Vagina (tissue), 2 donors: ENCODE results near the gene SEPHS2. TPM values are rescaled to one million over a fixed set of nuclear protein-coding genes. Genes with fewer than 3 reads are reported as not detected.
A peak's percentile ranks its signal among the peaks of the same experiment; 100 is the strongest.

Experiments
- DNase-seq, 2 donors: peaks; one replicate each; pipeline ENCODE4 v3.0.0-alpha.2; 2017; ENCODE audit errors: extremely low spot score in 2 of 2
- H3K27ac ChIP-seq: fragments of 200-600 bp; sonication (generic); one replicate; pipeline ENCODE4 v1.5.1; 2019
- H3K27me3 ChIP-seq: fragments of 200-600 bp; sonication (generic); one replicate; pipeline ENCODE4 v1.5.1; 2019
- H3K36me3 ChIP-seq, 2 donors: fragments of 200-600 bp; sonication (generic); one replicate each; pipeline ENCODE4 v1.5.1; 2017 to 2019
- H3K4me1 ChIP-seq: fragments of 200-600 bp; sonication (generic); one replicate; pipeline ENCODE4 v1.5.1; 2019
- H3K4me3 ChIP-seq, 2 donors: fragments of 200-600 bp; sonication (generic); 1 replicate in 1 of 2; 2 replicates in 1 of 2; pipeline ENCODE4 v1.5.1; 2016 to 2019
- H3K9me3 ChIP-seq: fragments of 200-600 bp; sonication (generic); one replicate; pipeline ENCODE4 v1.5.1; 2019
- CTCF ChIP-seq, 3 experiments: fragments of 450-650 bp in 2 of 3; fragments of 200-600 bp in 1 of 3; sonication (generic) in 1 of 3; IDR thresholded peaks; one replicate each; pipeline ENCODE4 v1.5.1; 2017 to 2019; ENCODE audit warnings: antibody characterized with exemption in 3 of 3, mild to moderate bottlenecking in 2 of 3, moderate library complexity in 2 of 3
- POLR2A ChIP-seq, 2 donors: fragments of 450-650 bp; IDR thresholded peaks; one replicate each; pipeline ENCODE4 v1.6.1; 2017; ENCODE audit warnings: antibody characterized with exemption in 2 of 2, mild to moderate bottlenecking in 2 of 2, moderate library complexity in 2 of 2
- POLR2AphosphoS5 ChIP-seq, 2 donors: sonication (generic); formaldehyde crosslinking; IDR thresholded peaks; one replicate each; pipeline ENCODE4 v1.9.0; 2017; ENCODE audit warnings: antibody characterized with exemption in 2 of 2, mild to moderate bottlenecking in 2 of 2, low read depth in 1 of 2; ENCODE audit not compliant: insufficient read depth in 1 of 2
- intact Hi-C: fragments of 100-400 bp; cut with DNase I; formaldehyde crosslinking; loops from one replicate; pipeline ENCODE4 v1.15.1; 2023
- total RNA-seq: library from RNA; depleted of rRNA; stranded (reverse); fragments of >200 nt; gene quantifications from one replicate; pipeline ENCODE4 v1.2.3, GENCODE V29; 2016

Gene SEPHS2
- total RNA-seq, result 28.0 TPM

GRCh38 chr16:30445408-30446202 is at the start of gene SEPHS2:
Gene SEPHS2 (minus strand): TSS chr16:30445874. CDS start chr16:30445727, 147 bp downstream.
- DNase-seq, result peak in 1 of 2 donors; percentile 98
- H3K4me3 ChIP-seq, result peak within 1 kb of the TSS; percentile 79 to 93
- no peaks in the 10 kb centered on the region for H3K27me3 ChIP-seq
- H3K36me3 ChIP-seq, result no peaks in the 10 kb centered on the region
- no peak for TF ChIP-seq CTCF (IDR thresholded peaks at IDR 0.05)
- peak; percentile 95 to 98 for TF ChIP-seq POLR2AphosphoS5 (IDR thresholded peaks at IDR 0.05; ENCODE audit: insufficient read depth in 1 of 2, low read depth in 1 of 2)
- peak in 1 of 2 donors; percentile 84 for TF ChIP-seq POLR2A (IDR thresholded peaks at IDR 0.05)
- intact Hi-C loops, result loop anchor here (10.0 kb wide), 1 partner anchor 89 kb away; the partner anchor contains the start of gene ZNF747
- H3K27ac ChIP-seq, result peak within 1 kb of the TSS; percentile 85
- no peaks in the 10 kb centered on the region for H3K9me3 ChIP-seq
- peaks cover 20% of the 10 kb centered on the region for H3K4me1 ChIP-seq

- H3K4me1 ChIP-seq, result no peaks in the 10 kb centered on the region
- DNase-seq, result no peak
- intact Hi-C loops, result no loop called here
- H3K27me3 ChIP-seq, result no peaks in the 10 kb centered on the region
- no peak overlapping the region for H3K4me3 ChIP-seq
- H3K27ac ChIP-seq, result no peak overlapping the region
- H3K9me3 ChIP-seq, result no peaks in the 10 kb centered on the region
- no peaks in the 10 kb centered on the region for H3K36me3 ChIP-seq
- TF ChIP-seq POLR2AphosphoS5 (IDR thresholded peaks at IDR 0.05; ENCODE audit: insufficient read depth in 1 of 2, low read depth in 1 of 2), result no peak
- TF ChIP-seq CTCF (IDR thresholded peaks at IDR 0.05), result no peak
- TF ChIP-seq POLR2A (IDR thresholded peaks at IDR 0.05), result no peak
Measured at GRCh38 chr16:30494709-30495108, 49.0 kb upstream of the SEPHS2 start.

- intact Hi-C loops, result no loop called here
- no peaks in the 10 kb centered on the region for H3K36me3 ChIP-seq
- no peaks in the 10 kb centered on the region for H3K27me3 ChIP-seq
- no peaks in the 10 kb centered on the region for H3K4me1 ChIP-seq
- no peak overlapping the region for H3K4me3 ChIP-seq
- no peak for DNase-seq
- no peaks in the 10 kb centered on the region for H3K9me3 ChIP-seq
- no peak for TF ChIP-seq POLR2AphosphoS5 (IDR thresholded peaks at IDR 0.05; ENCODE audit: insufficient read depth in 1 of 2, low read depth in 1 of 2)
- no peak for TF ChIP-seq POLR2A (IDR thresholded peaks at IDR 0.05)
- no peak for TF ChIP-seq CTCF (IDR thresholded peaks at IDR 0.05)
- H3K27ac ChIP-seq, result no peak overlapping the region
Measured at GRCh38 chr16:30493941-30494488, 48.3 kb upstream of the SEPHS2 start.

GRCh38 chr16:30491744-30492308 is 46.2 kb upstream of the SEPHS2 start:
- no peak for DNase-seq
- Histone ChIP-seq H3K4me1 (no peaks in the 10 kb centered on the region), H3K9me3 (no peaks in the 10 kb centered on the region), H3K4me3 (no peak overlapping the region), H3K36me3 (no peaks in the 10 kb centered on the region), H3K27ac (no peak overlapping the region), H3K27me3 (no peaks in the 10 kb centered on the region)
- intact Hi-C loops, result no loop called here
- TF ChIP-seq CTCF (IDR thresholded peaks at IDR 0.05) (no peak), POLR2AphosphoS5 (IDR thresholded peaks at IDR 0.05; ENCODE audit: insufficient read depth in 1 of 2, low read depth in 1 of 2) (no peak), POLR2A (IDR thresholded peaks at IDR 0.05) (no peak)
